GM12878 (cell line): ENCODE data around the gene ZNF512. TPM values are rescaled to one million over a fixed set of nuclear protein-coding genes. Genes with fewer than 3 reads are reported as not detected.

Experiments used
- ATAC-seq: fragments of 200-7000 bp; cut with Tn5 transposase; 3 replicates; pipeline ENCODE4 v1.9.1; 2020; ENCODE audit warnings: mild to moderate bottlenecking, moderate library complexity
- BruUV-seq: library from RNA; stranded (reverse); fragments of 400-500 nt; replicated peaks from 2 replicates; lab custom pipeline; 2021; lab: Mats Ljungman, UMichigan
- CTCF ChIA-PET: fragments of 300-600 bp; sonication (Branson Sonifier 250); formaldehyde crosslinking; extraction: SDS; loops from one replicate; lab custom pipeline; 2021; ENCODE audit warnings: inconsistent platforms; lab: Yijun Ruan, JAX
- POLR2A ChIA-PET: fragments of 350-600 bp; formaldehyde crosslinking; extraction: SDS; loops from one replicate; lab custom pipeline; 2021; ENCODE audit warnings: inconsistent platforms; lab: Charles Lee
- RAD21 ChIA-PET: fragments of 300-600 bp; sonication (Branson Sonifier 250); formaldehyde crosslinking; loops from one replicate; lab custom pipeline; 2023; ENCODE audit warnings: antibody characterized with exemption; ENCODE audit not compliant: unreplicated experiment; lab: Charles Lee
- SMC1A ChIA-PET: fragments of 300-600 bp; sonication (Branson Sonifier 250); formaldehyde crosslinking; loops from one replicate; lab custom pipeline; 2023; ENCODE audit not compliant: unreplicated experiment, uncharacterized antibody; lab: Charles Lee
- DNase-seq: peaks from one replicate; pipeline ENCODE4 v3.0.0-alpha.2; 2011; ENCODE audit warnings: low read depth, low spot score
- FAIRE-seq: peaks from 3 replicates; lab custom pipeline; 2011; peaks lifted over from hg19 to GRCh38; lab: Jason Lieb, UNC
- H2AFZ ChIP-seq: 2 replicates; pipeline ENCODE4 v1.6.0; 2011; ENCODE audit warnings: low read depth, low read length, control low read depth; ENCODE audit not compliant: control insufficient read depth
- H3K27ac ChIP-seq: 2 replicates; pipeline ENCODE4 v1.5.1; 2011; ENCODE audit warnings: control low read depth; ENCODE audit not compliant: control insufficient read depth, insufficient read depth
- H3K27me3 ChIP-seq, 2 experiments: replicated peaks in 1 of 2; 2 replicates each; pipeline versions ENCODE4 v1.6.0 to v1.6.1; 2011; ENCODE audit warnings: low read length in 1 of 2; ENCODE audit not compliant: control insufficient read depth in 2 of 2, insufficient read depth in 2 of 2
- H3K36me3 ChIP-seq, 2 experiments: 2 replicates each; pipeline ENCODE4 v1.5.1; 2011; ENCODE audit warnings: low read length in 1 of 2; ENCODE audit not compliant: control insufficient read depth in 2 of 2, insufficient read depth in 2 of 2
- H3K4me1 ChIP-seq: 2 replicates; pipeline ENCODE4 v1.6.1; 2011; ENCODE audit warnings: mild to moderate bottlenecking, low read length, moderate library complexity, mixed read lengths; ENCODE audit not compliant: control insufficient read depth, insufficient read depth
- H3K4me2 ChIP-seq: 2 replicates; pipeline ENCODE4 v1.6.0; 2011; ENCODE audit warnings: control low read depth; ENCODE audit not compliant: control insufficient read depth, insufficient read depth
- H3K4me3 ChIP-seq: fragments of 200-600 bp; sonication (generic); 2 replicates; pipeline ENCODE4 v1.5.1; 2016
- H3K79me2 ChIP-seq: 2 replicates; pipeline ENCODE4 v1.6.0; 2011; ENCODE audit warnings: low read length; ENCODE audit not compliant: control insufficient read depth, insufficient read depth
- H3K9ac ChIP-seq: 2 replicates; pipeline ENCODE4 v1.8.0; 2011; ENCODE audit warnings: low read length, control low read depth, mixed read lengths; ENCODE audit not compliant: control insufficient read depth, insufficient read depth
- H3K9me3 ChIP-seq: replicated peaks from 3 replicates; pipeline ENCODE4 v1.5.1; 2011; ENCODE audit warnings: mild to moderate bottlenecking, low read length; ENCODE audit not compliant: control insufficient read depth, insufficient read depth
- H4K20me1 ChIP-seq: 2 replicates; pipeline ENCODE4 v1.6.0; 2011; ENCODE audit not compliant: control insufficient read depth, insufficient read depth
- BCL11A ChIP-seq: IDR thresholded peaks from 2 replicates; pipeline ENCODE4 v1.6.1; 2011; ENCODE audit warnings: low read depth, low read length
- BMI1 ChIP-seq: fragments of 450-650 bp; IDR thresholded peaks from 2 replicates; pipeline ENCODE4 v1.6.1; 2016; ENCODE audit warnings: mild to moderate bottlenecking, moderate library complexity, borderline replicate concordance
- DPF2 ChIP-seq: fragments of 450-650 bp; IDR thresholded peaks from 2 replicates; pipeline ENCODE4 v1.6.1; 2017; ENCODE audit warnings: mild to moderate bottlenecking
- KAT2A ChIP-seq: conservative IDR thresholded peaks from 2 replicates; pipeline ENCODE4 v1.6.1; 2011; ENCODE audit warnings: low read depth, low read length; ENCODE audit not compliant: control insufficient read depth
- MEF2A ChIP-seq: IDR thresholded peaks from 2 replicates; pipeline ENCODE4 v1.6.1; 2011; ENCODE audit warnings: low read depth, mild to moderate bottlenecking, low read length, moderate library complexity; ENCODE audit not compliant: insufficient read depth
- NFXL1 ChIP-seq: fragments of 450-650 bp; IDR thresholded peaks from 2 replicates; pipeline ENCODE4 v1.6.1; 2017; ENCODE audit warnings: antibody characterized with exemption, mild to moderate bottlenecking, borderline replicate concordance
- PAX8 ChIP-seq: fragments of 450-650 bp; IDR thresholded peaks from 2 replicates; pipeline ENCODE4 v1.6.1; 2017; ENCODE audit warnings: mild to moderate bottlenecking, moderate library complexity
- POLR2AphosphoS2 ChIP-seq: IDR thresholded peaks from 2 replicates; pipeline ENCODE4 v1.6.1; 2011; ENCODE audit warnings: low read depth, mild to moderate bottlenecking, low read length, improper control_type of control experiment, moderate library complexity
- SIX5 ChIP-seq: IDR thresholded peaks from 2 replicates; pipeline ENCODE4 v1.6.1; 2011; ENCODE audit warnings: mild to moderate bottlenecking, low read depth, low read length, moderate library complexity; ENCODE audit not compliant: severe bottlenecking
- TAF1 ChIP-seq: IDR thresholded peaks from 2 replicates; pipeline ENCODE4 v1.6.1; 2011; ENCODE audit warnings: mild to moderate bottlenecking, low read depth, low read length, borderline replicate concordance
- TARDBP ChIP-seq: IDR thresholded peaks from 2 replicates; pipeline ENCODE4 v1.6.1; 2016; ENCODE audit warnings: borderline replicate concordance
- ZNF274 ChIP-seq: IDR thresholded peaks from one replicate; pipeline ENCODE4 v1.8.0; 2011; ENCODE audit not compliant: insufficient read length, insufficient read depth
- WGBS: methylation state at CpG from one replicate; pipeline ENCODE4 v1.1.6; 2016; ENCODE audit warnings: low lambda C conversion rate; ENCODE audit not compliant: insufficient replicate concordance, insufficient coverage; ENCODE audit errors: missing lambda C conversion rate; 5-methylcytosine and 5-hydroxymethylcytosine counted together
- in situ Hi-C: fragments of 300-500 bp; cut with MboI; formaldehyde crosslinking; loops from 9 replicates; pipeline ENCODE4 v1.14.3; 2018; ENCODE audit warnings: mixed read lengths
- intact Hi-C: fragments of 100-400 bp; cut with micrococcal nuclease; formaldehyde crosslinking; loops from one replicate; pipeline ENCODE4 v1.14.2; 2022; ENCODE audit not compliant: unreplicated experiment
- polyA plus RNA-seq, 11 experiments: library from polyadenylated mRNA; depleted of rRNA in 4 of 11; unstranded in 6 of 11; stranded (reverse) in 5 of 11; fragments of >200 nt; fragmentation: Nextera tagmentation in 4 of 11; fragmentation: Illumina TruSeq in 1 of 11; extraction: Ambion mirVana in 4 of 11; extraction: Trizol in 1 of 11; gene quantifications; 1 replicate in 1 of 11; 2 replicates in 10 of 11; pipeline versions ENCODE4 v1.2.1 to v1.2.3, GENCODE V29; 2011 to 2016; ENCODE audit warnings: inconsistent platforms in 2 of 11, missing spikeins in 2 of 11, low read depth in 1 of 11
- small RNA-seq: library from RNA; depleted of rRNA; stranded (forward); fragments of <200 nt; gene quantifications from one replicate; pipeline ENCODE3, GENCODE V24; 2014
- total RNA-seq, 4 experiments: library from RNA; depleted of rRNA in 3 of 4; stranded (reverse); fragments of >200 nt in 3 of 4; fragmentation: Illumina TruSeq in 1 of 4; extraction: Trizol in 1 of 4; gene quantifications; 2 replicates each; pipeline versions ENCODE4 v1.2.1 to v1.2.3, GENCODE V29; 2013 to 2021
- TF ChIP-seq, protein P1 (sequence below): IDR thresholded peaks from 2 replicates; pipeline ENCODE4 v1.6.1; 2011; ENCODE audit warnings: borderline replicate concordance, low read depth, mild to moderate bottlenecking, moderate library complexity, mixed read lengths, low read length; ENCODE audit not compliant: insufficient read depth; ENCODE audit errors: extremely low read length

The ZNF512 gene
- total and polyA plus RNA-seq, 10 of the 15 experiments (the other 5 are each of a cell fraction or from before 2014, with no cell fraction given): 14.1 to 61.9 (median 31.2) TPM

DNA sequence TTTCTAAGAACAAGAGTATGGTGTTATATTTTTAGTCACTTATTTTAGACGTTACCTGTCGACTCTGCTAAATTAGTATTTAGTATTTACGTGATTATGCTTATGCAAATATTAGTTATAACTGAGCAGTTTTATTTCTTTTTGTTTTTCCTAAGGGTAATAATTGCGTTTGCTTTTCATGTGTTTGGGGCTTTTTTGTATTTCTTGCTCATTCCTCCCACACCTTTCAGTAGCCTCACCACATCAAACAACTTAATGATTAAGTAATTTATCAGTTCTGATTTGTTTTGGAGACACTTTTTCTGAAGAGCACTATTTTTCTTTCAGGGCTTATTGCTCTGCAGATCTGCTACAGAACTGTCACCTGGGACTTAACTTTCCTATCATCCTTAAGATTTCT, 88.4 kb downstream of the ZNF512 start:
- Histone ChIP-seq H3K4me2 (no peak overlapping the region), H3K79me2 (no peaks in the 10 kb centered on the region; the same call in 1 of the 2 replicates), H3K27ac (no peak overlapping the region), H4K20me1 (no peaks in the 10 kb centered on the region), H2AFZ (no peak overlapping the region), H3K4me1 (no peaks in the 10 kb centered on the region), H3K4me3 (no peak overlapping the region), H3K27me3 (no peaks in the 10 kb centered on the region), H3K36me3 (peaks cover 2 to 20% of the 10 kb centered on the region in 2 experiments), H3K9me3 (no peaks in the 10 kb centered on the region), H3K9ac (no peak overlapping the region)
- ChIA-PET SMC1A (interaction anchor here (0.8 kb wide), 1 partner anchor 8 kb away, joined by 3 read pairs; the partner anchor contains the start of gene SUPT7L), POLR2A (no interaction called here), CTCF (interaction anchor here (5.5 kb wide), 1 partner anchor 13 kb away, joined by 49 read pairs; no protein-coding TSS in a partner anchor), RAD21 (no interaction called here)
- no peak for FAIRE-seq
- ATAC-seq: no peak
- in situ Hi-C loops: no loop called here
- intact Hi-C loops: no loop called here
- no peak for TF ChIP-seq TAF1
- TF ChIP-seq DPF2: no peak
- TF ChIP-seq ZNF274: no peak
- TF ChIP-seq, protein P1, sequence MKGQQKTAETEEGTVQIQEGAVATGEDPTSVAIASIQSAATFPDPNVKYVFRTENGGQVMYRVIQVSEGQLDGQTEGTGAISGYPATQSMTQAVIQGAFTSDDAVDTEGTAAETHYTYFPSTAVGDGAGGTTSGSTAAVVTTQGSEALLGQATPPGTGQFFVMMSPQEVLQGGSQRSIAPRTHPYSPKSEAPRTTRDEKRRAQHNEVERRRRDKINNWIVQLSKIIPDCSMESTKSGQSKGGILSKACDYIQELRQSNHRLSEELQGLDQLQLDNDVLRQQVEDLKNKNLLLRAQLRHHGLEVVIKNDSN: no peak
- TF ChIP-seq NFXL1: no peak
- TF ChIP-seq POLR2AphosphoS2: no peak
- no peak for TF ChIP-seq TARDBP
- no peak for TF ChIP-seq BMI1
- TF ChIP-seq KAT2A: no peak
- no peak for TF ChIP-seq PAX8
- TF ChIP-seq MEF2A: no peak
- TF ChIP-seq BCL11A: no peak
- TF ChIP-seq SIX5: no peak
- no peak for DNase-seq
- BruUV-seq: no TSS peak
- WGBS: 73% methylated on average over 4 of the region's 4 CpGs

Small RNA genes within 50 kb of the gene (small RNA-seq; reads per million reads assigned to genes)
- not detected for gene RF00340

Other genes starting within 250 kb of the ZNF512 start
Only the 7 nearest of the 15 such genes appear.
- 7.9 and 9.5 TPM in 2 replicates for gene IFT172, start 93.3 kb upstream of the ZNF512 start, total RNA-seq (2014; rRNA removed)
- 4.7 and 4.8 TPM in 2 replicates for gene IFT172, start 93.3 kb upstream of the ZNF512 start, total RNA-seq (2014; rRNA removed; fragmentation: Illumina TruSeq; extraction: Trizol)
- gene IFT172, start 93.3 kb upstream of the ZNF512 start, total RNA-seq (2021): 8.6 and 8.8 TPM in 2 replicates
- 2.4 and 2.9 TPM in 2 replicates for gene IFT172, start 93.3 kb upstream of the ZNF512 start, polyA plus RNA-seq (2011; rRNA removed)
- gene IFT172, start 93.3 kb upstream of the ZNF512 start, polyA plus RNA-seq (2014; fragmentation: Illumina TruSeq; extraction: Trizol): 5.5 and 7.7 TPM in 2 replicates
- 1 to 10 TPM; 3.0 to 3.4 TPM for gene IFT172, start 93.3 kb upstream of the ZNF512 start, polyA plus RNA-seq (2014; fragmentation: Nextera tagmentation; extraction: Ambion mirVana)
- gene IFT172, start 93.3 kb upstream of the ZNF512 start, polyA plus RNA-seq (2014; rRNA removed): 8.3 and 10.7 TPM in 2 replicates
- 1 to 10 TPM; 7.0 to 7.1 TPM for gene IFT172, start 93.3 kb upstream of the ZNF512 start, polyA plus RNA-seq (2016; fragmentation: Nextera tagmentation; extraction: Ambion mirVana)
- not detected in 2 replicates for gene FNDC4, start 87.8 kb upstream of the ZNF512 start, total RNA-seq (2014; rRNA removed)
- not detected in 2 replicates for gene FNDC4, start 87.8 kb upstream of the ZNF512 start, total RNA-seq (2014; rRNA removed; fragmentation: Illumina TruSeq; extraction: Trizol)
- 0.16 and 0.21 TPM in 2 replicates for gene FNDC4, start 87.8 kb upstream of the ZNF512 start, total RNA-seq (2021)
- not detected in 2 replicates for gene FNDC4, start 87.8 kb upstream of the ZNF512 start, polyA plus RNA-seq (2011; rRNA removed)
- not detected in 2 replicates for gene FNDC4, start 87.8 kb upstream of the ZNF512 start, polyA plus RNA-seq (2014; fragmentation: Illumina TruSeq; extraction: Trizol)
- not detected for gene FNDC4, start 87.8 kb upstream of the ZNF512 start, polyA plus RNA-seq (2014; fragmentation: Nextera tagmentation; extraction: Ambion mirVana)
- gene FNDC4, start 87.8 kb upstream of the ZNF512 start, polyA plus RNA-seq (2014; rRNA removed): not detected in 2 replicates
- gene FNDC4, start 87.8 kb upstream of the ZNF512 start, polyA plus RNA-seq (2016; fragmentation: Nextera tagmentation; extraction: Ambion mirVana): not detected
- not detected in 2 replicates for gene GCKR, start 86.2 kb upstream of the ZNF512 start, total RNA-seq (2014; rRNA removed)
- gene GCKR, start 86.2 kb upstream of the ZNF512 start, total RNA-seq (2014; rRNA removed; fragmentation: Illumina TruSeq; extraction: Trizol): not detected in 2 replicates
- not detected in 2 replicates for gene GCKR, start 86.2 kb upstream of the ZNF512 start, total RNA-seq (2021)
- gene GCKR, start 86.2 kb upstream of the ZNF512 start, polyA plus RNA-seq (2011; rRNA removed): not detected in 2 replicates
- gene GCKR, start 86.2 kb upstream of the ZNF512 start, polyA plus RNA-seq (2014; fragmentation: Illumina TruSeq; extraction: Trizol): not detected in 2 replicates
- not detected for gene GCKR, start 86.2 kb upstream of the ZNF512 start, polyA plus RNA-seq (2014; fragmentation: Nextera tagmentation; extraction: Ambion mirVana)
- gene GCKR, start 86.2 kb upstream of the ZNF512 start, polyA plus RNA-seq (2014; rRNA removed): not detected in 2 replicates
- not detected for gene GCKR, start 86.2 kb upstream of the ZNF512 start, polyA plus RNA-seq (2016; fragmentation: Nextera tagmentation; extraction: Ambion mirVana)
- 0.34 and 1.0 TPM in 2 replicates for gene CCDC121, start 46.0 kb downstream of the ZNF512 start, total RNA-seq (2014; rRNA removed)
- 0.67 and 0.97 TPM in 2 replicates for gene CCDC121, start 46.0 kb downstream of the ZNF512 start, total RNA-seq (2014; rRNA removed; fragmentation: Illumina TruSeq; extraction: Trizol)
- 0.49 and 0.53 TPM in 2 replicates for gene CCDC121, start 46.0 kb downstream of the ZNF512 start, total RNA-seq (2021)
- gene CCDC121, start 46.0 kb downstream of the ZNF512 start, polyA plus RNA-seq (2011; rRNA removed): 1.2 and 2.0 TPM in 2 replicates
- gene CCDC121, start 46.0 kb downstream of the ZNF512 start, polyA plus RNA-seq (2014; fragmentation: Illumina TruSeq; extraction: Trizol): 0.97 and 1.3 TPM in 2 replicates
- under 1 TPM; 0.37 to 0.38 TPM for gene CCDC121, start 46.0 kb downstream of the ZNF512 start, polyA plus RNA-seq (2014; fragmentation: Nextera tagmentation; extraction: Ambion mirVana)
- gene CCDC121, start 46.0 kb downstream of the ZNF512 start, polyA plus RNA-seq (2014; rRNA removed): 0.48 and 0.85 TPM in 2 replicates
- gene CCDC121, start 46.0 kb downstream of the ZNF512 start, polyA plus RNA-seq (2016; fragmentation: Nextera tagmentation; extraction: Ambion mirVana): under 1 TPM; 0.59 to 0.84 TPM
- 36.9 and 39.3 TPM in 2 replicates for gene GPN1, start 46.0 kb downstream of the ZNF512 start, total RNA-seq (2014; rRNA removed)
- 39.0 and 39.8 TPM in 2 replicates for gene GPN1, start 46.0 kb downstream of the ZNF512 start, total RNA-seq (2014; rRNA removed; fragmentation: Illumina TruSeq; extraction: Trizol)
- gene GPN1, start 46.0 kb downstream of the ZNF512 start, total RNA-seq (2021): 32.1 and 38.8 TPM in 2 replicates
- 71.6 and 80.2 TPM in 2 replicates for gene GPN1, start 46.0 kb downstream of the ZNF512 start, polyA plus RNA-seq (2011; rRNA removed)
- 55.3 and 62.2 TPM in 2 replicates for gene GPN1, start 46.0 kb downstream of the ZNF512 start, polyA plus RNA-seq (2014; fragmentation: Illumina TruSeq; extraction: Trizol)
- 100 to 1,000 TPM in 1 of 2 experiments, 10 to 100 TPM in 1; 89.5 to 108 TPM for gene GPN1, start 46.0 kb downstream of the ZNF512 start, polyA plus RNA-seq (2014; fragmentation: Nextera tagmentation; extraction: Ambion mirVana)
- 36.3 and 41.0 TPM in 2 replicates for gene GPN1, start 46.0 kb downstream of the ZNF512 start, polyA plus RNA-seq (2014; rRNA removed)
- gene GPN1, start 46.0 kb downstream of the ZNF512 start, polyA plus RNA-seq (2016; fragmentation: Nextera tagmentation; extraction: Ambion mirVana): 10 to 100 TPM; 65.4 to 69.4 TPM
- 23.5 and 27.0 TPM in 2 replicates for gene SUPT7L, start 80.6 kb downstream of the ZNF512 start, total RNA-seq (2014; rRNA removed)
- 20.5 and 22.6 TPM in 2 replicates for gene SUPT7L, start 80.6 kb downstream of the ZNF512 start, total RNA-seq (2014; rRNA removed; fragmentation: Illumina TruSeq; extraction: Trizol)
- gene SUPT7L, start 80.6 kb downstream of the ZNF512 start, total RNA-seq (2021): 19.3 and 19.7 TPM in 2 replicates
- 43.7 and 44.7 TPM in 2 replicates for gene SUPT7L, start 80.6 kb downstream of the ZNF512 start, polyA plus RNA-seq (2011; rRNA removed)
- gene SUPT7L, start 80.6 kb downstream of the ZNF512 start, polyA plus RNA-seq (2014; fragmentation: Illumina TruSeq; extraction: Trizol): 29.2 and 33.4 TPM in 2 replicates
- gene SUPT7L, start 80.6 kb downstream of the ZNF512 start, polyA plus RNA-seq (2014; fragmentation: Nextera tagmentation; extraction: Ambion mirVana): 10 to 100 TPM; 10.2 to 13.3 TPM
- 24.2 and 25.1 TPM in 2 replicates for gene SUPT7L, start 80.6 kb downstream of the ZNF512 start, polyA plus RNA-seq (2014; rRNA removed)
- gene SUPT7L, start 80.6 kb downstream of the ZNF512 start, polyA plus RNA-seq (2016; fragmentation: Nextera tagmentation; extraction: Ambion mirVana): 10 to 100 TPM; 18.4 to 20.0 TPM
- gene SLC4A1AP, start 80.8 kb downstream of the ZNF512 start, total RNA-seq (2014; rRNA removed): 22.5 and 23.3 TPM in 2 replicates
- gene SLC4A1AP, start 80.8 kb downstream of the ZNF512 start, total RNA-seq (2014; rRNA removed; fragmentation: Illumina TruSeq; extraction: Trizol): 28.2 and 30.0 TPM in 2 replicates
- gene SLC4A1AP, start 80.8 kb downstream of the ZNF512 start, total RNA-seq (2021): 17.3 and 17.9 TPM in 2 replicates
- 16.7 and 24.3 TPM in 2 replicates for gene SLC4A1AP, start 80.8 kb downstream of the ZNF512 start, polyA plus RNA-seq (2011; rRNA removed)
- gene SLC4A1AP, start 80.8 kb downstream of the ZNF512 start, polyA plus RNA-seq (2014; fragmentation: Illumina TruSeq; extraction: Trizol): 28.0 and 31.4 TPM in 2 replicates
- 10 to 100 TPM in 1 of 2 experiments, 1 to 10 TPM in 1; 6.5 to 16.4 TPM for gene SLC4A1AP, start 80.8 kb downstream of the ZNF512 start, polyA plus RNA-seq (2014; fragmentation: Nextera tagmentation; extraction: Ambion mirVana)
- gene SLC4A1AP, start 80.8 kb downstream of the ZNF512 start, polyA plus RNA-seq (2014; rRNA removed): 18.8 and 20.5 TPM in 2 replicates
- 10 to 100 TPM; 27.1 to 30.1 TPM for gene SLC4A1AP, start 80.8 kb downstream of the ZNF512 start, polyA plus RNA-seq (2016; fragmentation: Nextera tagmentation; extraction: Ambion mirVana)